Measurements from ENCODE around the gene GNPDA1. TPM values are rescaled to one million over a fixed set of nuclear protein-coding genes. Genes with fewer than 3 reads are reported as not detected.
A peak's percentile ranks its signal among the peaks of the same experiment; 100 is the strongest.

The GNPDA1 gene
- total and polyA plus RNA-seq, 2 of the 8 experiments (the other 6 are each of a cell fraction or from before 2014, with no cell fraction given): 33.0 to 94.3 TPM

GRCh38 chr5:141961466-141961865, 51.4 kb downstream of the GNPDA1 start:
- Histone ChIP-seq H3K9me3 (ENCODE audit: insufficient read depth in 2 of 2, low read depth in 1 of 2, low read length in 1 of 2) (no peaks in the 10 kb centered on the region), H2BK120ac (replicated peaks; ENCODE audit: low read depth, low read length) (no peak overlapping the region), H3K79me2 (ENCODE audit: control insufficient read depth in 1 of 2, insufficient read depth in 2 of 2, low read length in 2 of 2) (no peaks in the 10 kb centered on the region), H2AFZ (ENCODE audit: low read length) (no peak overlapping the region), H2BK15ac (ENCODE audit: low read length) (peak overlapping the region; percentile 48; the same call in 1 of the 2 replicates), H2AK5ac (ENCODE audit: low read depth, low read length) (no peak overlapping the region), H4K5ac (ENCODE audit: insufficient read length, low read depth, low read length) (no peak overlapping the region), H2BK5ac (ENCODE audit: low read depth, low read length) (no peak overlapping the region), H3K4me3 (ENCODE audit: extremely low read depth in 1 of 4, insufficient read depth in 2 of 4, low read depth in 3 of 4, low read length in 4 of 4) (no peak overlapping the region), H4K8ac (ENCODE audit: extremely low read depth, insufficient read depth, low read length) (no peak overlapping the region), H2BK12ac (ENCODE audit: low read depth, low read length) (no peak overlapping the region), H3K18ac (ENCODE audit: extremely low read depth, low read length) (no peak overlapping the region), H3K23me2 (ENCODE audit: low read depth, low read length) (no peaks in the 10 kb centered on the region), H3K27ac (ENCODE audit: low read depth, low read length) (no peak overlapping the region), H4K20me1 (replicated peaks in 1 of 2; ENCODE audit: control insufficient read depth in 1 of 2, insufficient read depth in 2 of 2, low read length in 2 of 2) (no peaks in the 10 kb centered on the region), H3K79me1 (ENCODE audit: low read depth, low read length) (no peaks in the 10 kb centered on the region), H4K91ac (replicated peaks; ENCODE audit: insufficient read length, low read length) (no peak overlapping the region), H3K27me3 (replicated peaks in 1 of 4; ENCODE audit: control insufficient read depth in 3 of 4, extremely low read depth in 1 of 4, insufficient read depth in 3 of 4, low read length in 3 of 4) (no peaks in the 10 kb centered on the region; a peak in 1 of 7 replicates), H3K4ac (replicated peaks; ENCODE audit: insufficient read length, low read depth, low read length) (no peak overlapping the region), H3K9ac (replicated peaks in 1 of 4; ENCODE audit: extremely low read depth in 1 of 4, low read depth in 3 of 4, low read length in 3 of 4) (no peak overlapping the region), H3K4me2 (ENCODE audit: insufficient read depth in 1 of 2, low read depth in 2 of 2, low read length in 2 of 2) (no peak overlapping the region), H3K14ac (ENCODE audit: insufficient read length) (no peak overlapping the region), H3K56ac (replicated peaks; ENCODE audit: insufficient read length, low read depth, low read length) (no peak overlapping the region), H3K23ac (ENCODE audit: insufficient read length) (no peak overlapping the region), H3K36me3 (ENCODE audit: control insufficient read depth in 2 of 4, insufficient read depth in 4 of 4, low read length in 3 of 4) (no peaks in the 10 kb centered on the region), H2BK20ac (ENCODE audit: low read length) (no peak overlapping the region), H3K4me1 (replicated peaks in 1 of 4; ENCODE audit: control insufficient read depth in 3 of 4, insufficient read depth in 4 of 4, low read length in 3 of 4) (peaks cover 2 to 9% (median 9%) of the 10 kb centered on the region in 4 experiments; a peak in 6 of 7 replicates)
- WGBS, 2 experiments (ENCODE audit: extremely low coverage in 1 of 2, insufficient coverage in 1 of 2, insufficient read length in 1 of 2, insufficient replicate concordance in 2 of 2, low coverage in 1 of 2, low lambda C conversion rate in 2 of 2, missing lambda C conversion rate in 1 of 2): 92% methylated on average over 3 of the region's 3 CpGs; no CpG with 5 or more reads in 1 of the 2 experiments
- DNase-seq (ENCODE audit: low read depth in 1 of 2, low spot score in 2 of 2) (no peak), FAIRE-seq (no peak)
- TF ChIP-seq RNF2 (IDR thresholded peaks at IDR 0.05; ENCODE audit: borderline replicate concordance, low read depth, low read length, missing control alignments, poor library complexity, severe bottlenecking) (no peak), BACH1 (IDR thresholded peaks at IDR 0.05; ENCODE audit: low read length) (no peak), SIX5 (IDR thresholded peaks at IDR 0.05; ENCODE audit: low read depth, low read length) (no peak), JUN (IDR thresholded peaks at IDR 0.05; ENCODE audit: low read depth, low read length) (no peak), CBX5 (IDR thresholded peaks at IDR 0.05; ENCODE audit: low read depth, low read length) (no peak), BRCA1 (IDR thresholded peaks at IDR 0.05; ENCODE audit: low read depth, low read length) (no peak)
- CTCF ChIA-PET (ENCODE audit: partially characterized antibody): interaction anchor here (0.7 to 13.3 kb wide), 54 partner anchors 8 to 591 kb away, joined by 3 to 324 read pairs (median 6); partner anchors contain the start of genes DELE1, PCDH1, PCDHGA10 and RNF14
- POLR2A ChIA-PET (ENCODE audit: partially characterized antibody): interaction anchor here (1.3 to 9.2 kb wide), 5 partner anchors 8 to 269 kb away, joined by 3 to 121 read pairs (median 8); partner anchors contain the start of gene RNF14

All from H1 (cell line).